Activated gamma-delta T cell treated with Interleukin-2 at 50 U/mL for 16 hours (primary cell): ENCODE data around the gene MTARC1.

Experiments used
- DNase-seq: peaks from one replicate; pipeline ENCODE4 v3.0.0-alpha.2; 2020

Gene MTARC1

DNA sequence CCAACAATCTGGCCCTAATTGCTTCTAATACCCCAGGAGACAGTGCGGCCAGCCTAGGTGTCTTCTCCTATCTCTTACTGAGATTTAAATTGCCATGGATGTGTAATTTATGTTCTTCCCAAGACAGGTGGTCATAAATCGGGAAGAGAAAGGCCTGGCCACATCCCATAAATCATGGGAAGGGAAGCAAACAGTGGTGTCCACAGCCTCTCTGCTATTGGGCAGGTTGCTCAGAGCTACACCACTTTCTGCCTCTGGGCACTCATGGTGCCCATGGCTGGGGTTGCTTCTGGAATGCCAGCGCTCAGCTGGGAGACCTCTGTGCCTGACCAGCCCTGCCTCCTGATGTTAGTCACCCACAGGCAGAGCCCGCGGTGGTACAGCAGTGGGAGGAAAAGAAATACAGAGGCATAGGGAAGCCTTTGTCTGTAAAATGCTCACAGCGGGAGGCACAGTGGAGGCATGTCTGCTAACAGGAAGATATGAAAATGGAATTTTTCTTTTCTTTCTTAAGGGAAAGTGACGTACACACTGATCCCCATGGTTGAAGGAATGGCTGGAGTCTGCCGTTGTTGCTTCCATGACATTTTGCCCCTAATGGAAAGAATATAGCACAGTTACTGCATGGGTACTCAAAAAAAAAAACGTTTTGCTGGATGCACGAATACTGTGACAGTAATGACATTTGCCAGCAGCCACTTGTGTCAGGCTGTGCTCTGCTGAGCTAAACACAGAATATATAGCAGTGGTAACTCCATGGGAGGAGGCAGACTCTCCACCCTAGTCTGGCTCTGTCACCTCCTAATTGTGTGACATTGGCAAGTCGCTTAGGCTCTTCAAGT is 21.9 kb downstream of the MTARC1 start:
- no peak for DNase-seq

- no peak for DNase-seq
These were observed 22.5 kb downstream of the MTARC1 start for GRCh38 chr1:220809187-220809550.

DNA sequence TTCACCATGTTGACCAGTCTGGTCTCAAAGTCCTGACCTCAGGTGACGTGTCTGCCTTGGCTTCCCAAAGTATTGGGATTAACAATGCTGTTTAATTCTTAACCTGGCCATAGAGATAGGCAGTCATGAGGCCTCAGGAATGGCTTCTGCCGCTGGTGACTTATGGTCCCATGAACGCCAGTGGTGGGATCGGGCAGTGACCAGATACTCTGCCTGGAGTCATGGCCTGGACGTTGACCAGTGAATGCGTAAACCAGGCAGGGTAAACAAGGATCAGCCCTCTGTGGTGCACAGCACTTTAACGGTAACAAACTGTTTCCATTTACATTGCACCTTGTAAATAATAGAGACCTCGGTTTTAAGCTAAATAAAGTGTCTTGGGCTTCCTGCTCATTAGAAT is 23.0 kb downstream of the MTARC1 start:
- DNase-seq: no peak

- peak; percentile 61 for DNase-seq
These were observed 23.5 kb downstream of the MTARC1 start for GRCh38 chr1:220810179-220810653.

DNA sequence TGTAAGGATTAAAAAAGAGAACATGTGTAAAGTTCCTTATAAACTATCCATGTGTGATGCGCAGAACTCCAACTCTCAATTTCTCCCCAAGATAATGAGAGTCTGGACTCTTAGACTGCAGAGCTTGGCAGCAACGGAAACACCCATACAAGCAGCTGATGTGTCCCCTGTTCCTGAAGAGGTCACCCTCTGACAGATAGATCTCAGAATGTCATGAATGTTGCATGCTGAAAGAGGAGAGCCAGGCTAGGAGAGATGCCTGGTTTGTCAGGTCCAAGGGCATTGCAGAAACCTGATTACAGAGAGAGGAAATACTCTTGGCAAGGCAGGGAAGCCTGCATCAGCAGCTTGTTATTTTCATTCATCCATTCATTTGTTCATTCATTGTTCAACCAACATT is 24.2 kb downstream of the MTARC1 start:
- DNase-seq: no peak

DNA sequence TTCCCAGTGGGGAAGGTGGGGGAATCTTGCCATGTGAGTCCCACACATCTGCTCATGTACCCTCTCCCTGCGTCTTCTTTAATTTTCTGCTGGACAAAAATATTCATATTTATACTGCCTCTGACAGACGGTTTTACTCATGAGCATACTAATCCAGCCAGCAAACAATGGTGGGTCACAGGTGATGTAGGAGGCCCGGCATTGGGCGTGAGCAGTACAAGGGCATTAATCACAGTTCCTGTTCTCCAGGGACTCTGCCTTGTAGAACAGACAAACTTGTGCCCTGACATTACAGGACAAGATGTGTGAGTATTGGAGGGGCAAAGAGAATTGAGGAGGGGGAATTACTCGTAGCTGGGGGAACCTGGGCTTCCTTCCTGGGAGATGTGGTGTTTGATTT is 25.0 kb downstream of the MTARC1 start:
- no peak for DNase-seq

- no peak for DNase-seq
These were observed 25.6 kb downstream of the MTARC1 start for GRCh38 chr1:220812308-220812707.

GRCh38 chr1:220813013-220813412 is 26.3 kb downstream of the MTARC1 start:
- no peak for DNase-seq

DNA sequence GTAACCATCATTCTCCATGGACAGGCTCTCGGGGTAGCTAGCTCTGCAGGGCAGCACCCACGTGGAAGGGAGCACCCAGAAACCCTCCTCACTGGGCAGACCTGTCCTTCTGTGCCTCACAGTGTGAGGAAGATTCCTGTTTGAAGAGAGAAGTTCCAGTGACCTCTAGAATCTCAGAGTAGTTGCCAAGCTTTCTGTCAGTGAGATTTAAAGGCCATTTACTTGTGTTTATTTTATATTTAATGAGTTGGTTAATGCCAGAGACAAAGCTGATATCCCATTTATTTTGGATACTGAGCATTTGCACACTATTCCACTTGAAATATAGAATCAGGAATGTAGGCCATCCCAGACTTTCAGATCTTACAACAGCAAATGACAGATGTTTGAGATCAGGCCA is 28.7 kb downstream of the MTARC1 start:
- DNase-seq: no peak

- no peak for DNase-seq
These were observed 31.2 kb downstream of the MTARC1 start for GRCh38 chr1:220817907-220818306.

DNA sequence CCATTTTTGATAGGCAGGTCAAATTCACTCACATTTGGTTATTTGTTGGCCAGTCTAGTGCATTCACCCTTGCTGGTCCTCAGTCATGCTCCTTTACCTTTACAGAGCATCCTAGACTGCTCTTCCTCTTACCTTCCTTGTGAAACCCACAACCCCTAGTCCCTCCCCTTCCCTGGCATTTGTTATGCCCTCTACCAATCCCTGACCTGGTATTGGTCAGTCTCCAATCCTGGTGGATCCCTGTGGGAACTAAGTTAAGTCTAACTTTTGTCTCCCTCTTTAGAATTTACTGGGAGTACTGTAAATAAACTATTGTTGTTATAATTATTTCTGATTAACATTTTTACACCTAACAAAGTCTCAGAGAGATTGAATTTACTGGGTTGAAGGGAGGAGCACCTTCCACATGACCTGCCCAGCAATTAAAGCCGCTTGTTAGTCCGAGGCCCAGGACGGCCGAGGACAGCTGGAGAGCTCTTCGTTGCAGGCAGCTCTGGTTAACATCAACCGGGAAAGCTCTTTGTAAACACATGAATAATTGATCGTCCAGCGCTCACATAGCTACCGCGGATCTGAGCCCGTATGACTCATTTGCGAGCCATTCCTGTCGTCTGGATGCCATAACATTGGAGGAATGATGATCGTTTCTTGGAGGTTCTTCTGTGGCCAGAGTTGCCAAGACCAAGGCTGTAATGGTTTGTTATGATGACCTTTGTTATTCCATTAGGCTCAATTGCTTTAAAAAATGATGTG is 31.9 kb downstream of the MTARC1 start:
- DNase-seq: no peak

DNA sequence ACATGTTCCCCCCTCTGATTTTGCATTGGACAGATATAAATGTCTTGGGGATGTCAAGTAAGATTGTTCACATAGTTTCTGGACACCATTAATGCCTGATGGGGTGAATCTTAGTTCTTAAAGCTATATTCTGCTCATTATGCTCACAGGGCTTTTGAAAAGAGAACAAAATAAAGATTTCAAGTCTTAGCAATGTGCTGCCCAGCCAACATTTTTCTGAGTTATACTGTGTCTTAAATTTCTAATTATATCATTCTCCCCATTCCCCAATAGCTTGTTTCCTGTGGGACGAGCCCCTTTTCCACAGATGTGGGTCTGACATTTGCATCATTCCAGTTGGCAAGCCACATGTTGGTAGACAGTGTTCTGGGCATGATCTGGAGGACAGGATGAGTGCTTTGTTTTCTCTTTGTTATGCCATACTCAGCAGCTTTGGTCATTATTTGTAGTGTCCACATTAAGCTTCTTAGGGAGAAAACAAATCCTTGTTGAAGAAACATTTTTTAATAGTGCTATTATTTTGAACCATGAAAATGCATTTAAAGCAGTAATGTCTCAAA is 32.8 kb downstream of the MTARC1 start:
- no peak for DNase-seq

DNA sequence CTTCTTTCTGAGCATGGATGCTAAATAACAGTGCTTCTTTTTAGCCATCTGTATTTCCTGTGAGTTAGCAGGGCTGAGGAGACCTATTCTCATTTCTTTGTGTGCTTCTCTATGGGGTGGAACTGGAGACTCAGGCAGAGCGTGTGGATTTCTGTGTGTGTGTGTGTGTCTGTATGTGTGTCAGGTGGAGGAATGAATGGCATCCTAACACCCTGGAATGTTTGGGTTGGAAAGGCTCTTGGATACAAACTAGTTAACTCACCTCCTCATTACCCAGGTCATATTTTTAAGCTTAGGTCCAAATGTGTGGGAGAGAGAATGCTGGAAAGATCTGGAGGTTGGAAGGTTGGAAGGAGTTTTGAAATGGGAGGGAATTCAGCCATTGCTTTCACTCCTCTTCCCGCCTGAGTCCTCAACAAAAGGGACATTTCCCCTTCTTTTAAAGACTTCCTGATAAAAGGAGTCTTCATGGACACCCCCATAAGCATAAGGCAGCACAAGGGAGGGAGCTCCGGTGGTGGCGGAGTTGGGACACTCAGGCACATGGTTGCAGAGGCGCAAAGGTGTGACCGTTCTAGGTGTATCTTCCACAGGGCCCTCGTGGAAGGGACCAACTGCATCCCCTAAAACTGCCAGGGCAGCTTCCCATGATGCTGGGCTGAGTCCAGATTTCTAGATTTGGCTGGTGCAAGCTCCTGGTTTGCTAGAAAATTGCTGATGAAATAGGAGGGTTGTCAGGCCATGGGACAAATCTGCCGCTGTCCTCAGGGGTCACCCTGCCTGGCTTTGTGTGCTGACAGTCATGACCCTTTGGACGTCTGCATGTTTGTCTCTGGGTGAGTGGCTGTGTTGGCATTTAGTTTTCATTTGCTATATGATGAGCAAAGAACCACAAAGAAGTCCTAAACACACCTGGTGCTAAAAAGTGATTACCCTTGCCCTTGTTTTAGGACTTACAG is 37.6 kb downstream of the MTARC1 start:
- DNase-seq: no peak

DNA sequence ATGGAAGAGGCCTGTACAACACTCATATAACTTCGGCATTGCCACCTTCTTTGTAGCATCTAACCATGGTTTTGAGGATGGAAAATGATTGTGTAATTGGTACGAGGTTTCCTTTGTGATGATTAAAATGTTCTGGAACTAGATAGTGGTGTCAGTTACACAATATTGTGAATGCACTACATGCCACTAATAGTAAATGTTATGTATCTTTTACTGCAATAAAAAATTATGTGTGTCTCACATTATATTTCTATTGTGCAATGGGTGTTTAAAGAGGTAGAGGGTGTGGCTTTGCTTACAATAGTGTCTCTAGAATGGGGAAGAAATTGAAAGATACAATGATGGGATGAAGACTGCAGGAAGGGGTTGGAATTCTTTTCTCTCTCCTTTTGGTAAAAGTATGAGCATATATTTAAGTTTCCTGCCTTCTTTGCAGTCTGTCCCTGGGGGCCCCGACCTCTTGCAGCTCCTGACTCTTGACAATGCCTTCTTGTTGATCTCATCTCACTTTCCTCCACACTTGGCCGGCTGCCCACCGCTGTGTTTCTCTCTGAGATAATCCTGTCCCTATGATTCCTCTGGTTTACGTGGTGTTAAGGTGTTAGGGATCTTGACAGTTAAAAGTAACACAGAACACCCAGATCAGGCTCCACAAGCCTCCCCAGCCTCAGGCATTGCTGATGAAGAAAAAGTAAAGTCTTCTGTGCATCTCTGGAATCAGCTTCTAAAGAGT is 39.3 kb downstream of the MTARC1 start:
- DNase-seq: no peak

DNA sequence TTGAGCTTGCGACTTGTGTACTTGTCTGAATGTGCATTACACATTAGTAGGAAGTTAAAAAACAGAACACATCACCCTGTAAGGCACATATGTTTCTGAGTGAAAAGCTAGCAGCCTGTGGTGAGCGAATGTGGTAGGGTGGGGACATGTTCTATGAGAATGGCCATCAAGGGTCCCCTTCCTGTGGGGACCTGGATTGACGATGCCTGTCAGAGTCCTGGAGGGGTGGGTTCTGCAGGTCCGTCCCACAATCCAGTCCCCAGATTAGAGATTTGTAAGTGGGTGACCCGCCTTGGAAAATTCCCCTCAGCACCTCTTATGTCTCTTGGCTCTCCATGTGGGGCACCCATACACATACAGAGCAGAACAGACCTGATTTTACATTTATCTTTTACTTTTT is 40.0 kb downstream of the MTARC1 start:
- DNase-seq: no peak

DNA sequence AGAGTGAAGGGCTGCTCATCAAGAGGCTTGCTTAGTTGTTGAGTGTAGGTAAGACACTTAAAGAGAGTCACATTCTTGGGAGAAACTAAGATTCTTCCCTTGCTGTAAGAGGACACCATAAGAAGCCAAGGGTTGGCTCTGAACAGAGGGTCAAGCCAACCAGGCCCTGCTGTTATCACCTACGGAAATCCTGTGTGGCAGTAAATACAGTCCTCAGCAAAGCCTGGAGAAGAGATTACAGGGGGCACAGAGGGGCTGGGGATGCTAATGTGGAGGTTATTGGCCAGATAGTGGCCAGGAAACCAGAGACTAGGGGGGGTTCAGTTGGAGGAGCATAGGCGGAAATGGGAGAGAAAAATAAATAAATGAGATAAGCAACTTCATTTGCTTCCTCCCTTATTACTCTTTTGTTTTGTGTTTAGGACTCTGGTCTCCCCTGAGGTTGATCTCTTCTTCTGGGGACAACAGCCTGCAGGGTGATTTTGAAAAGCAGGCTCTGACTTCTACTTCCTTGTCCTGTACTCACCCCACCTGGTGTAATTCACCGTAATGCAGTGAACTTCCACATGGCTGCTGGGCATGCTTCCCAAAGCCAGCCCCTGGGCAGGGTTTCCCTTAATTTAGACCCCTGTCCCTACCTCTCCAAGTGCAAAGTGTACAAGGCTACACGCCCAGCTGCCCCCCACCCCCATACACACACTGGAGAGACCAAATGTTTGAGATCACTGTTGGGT is 40.9 kb downstream of the MTARC1 start:
- no peak for DNase-seq

DNA sequence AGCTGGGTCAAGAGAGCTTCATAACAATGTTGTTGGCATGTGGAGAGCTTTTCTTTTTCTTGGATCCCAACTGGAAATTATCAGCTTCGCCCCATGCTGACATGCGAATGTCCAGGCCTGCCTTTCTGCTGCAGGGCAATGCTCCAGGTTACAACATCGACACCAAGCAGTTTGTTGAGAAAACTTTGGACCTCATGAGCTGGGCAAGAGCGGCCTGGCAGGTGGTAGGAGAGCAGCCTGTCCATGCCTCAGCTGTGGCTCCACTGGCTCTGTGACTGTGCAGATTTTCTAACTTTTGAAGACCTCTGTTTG is 41.4 kb downstream of the MTARC1 start:
- DNase-seq: no peak

DNA sequence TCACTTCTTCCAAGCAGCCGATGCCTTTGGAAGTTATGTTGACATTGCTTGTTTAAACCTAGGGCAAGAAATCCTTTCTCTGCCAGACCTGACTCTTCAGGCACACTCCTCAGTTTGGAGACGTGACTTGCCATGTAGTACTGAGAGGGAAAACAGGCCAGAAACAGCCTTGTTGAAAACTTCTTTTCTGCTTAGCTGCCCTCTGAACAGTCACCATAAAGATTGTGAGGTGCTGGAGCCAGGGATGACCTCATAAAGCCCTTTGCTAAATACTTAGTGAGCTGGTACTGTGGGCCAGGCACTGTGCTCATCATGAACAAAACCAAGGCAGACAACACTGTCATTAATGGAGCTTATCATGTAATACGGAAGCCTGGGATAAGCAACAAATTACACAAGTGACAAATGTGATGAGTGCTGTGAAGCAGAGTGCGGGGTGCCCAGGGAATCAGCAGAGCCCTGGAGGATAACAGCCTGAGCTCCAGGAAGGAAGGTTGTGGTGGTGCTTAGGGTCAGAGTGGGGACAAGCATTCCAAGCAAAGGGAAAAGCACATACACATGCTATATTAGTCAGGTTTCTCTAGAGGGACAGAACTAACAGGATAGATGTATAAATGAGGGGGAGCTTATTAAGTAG is 42.4 kb downstream of the MTARC1 start:
- DNase-seq: no peak

- no peak for DNase-seq
These were observed 46.7 kb downstream of the MTARC1 start for GRCh38 chr1:220833436-220833835.

GRCh38 chr1:220834155-220834870 is 47.6 kb downstream of the MTARC1 start:
- DNase-seq: no peak
